NCI-H1417 (cell line): ENCODE measurements around the gene STMP1.

Source experiments
- DNase-seq, 3 experiments: peaks; one replicate each; lab custom pipeline; 2025; lab: John Stamatoyannopoulos, UW

Gene STMP1

GRCh38 chr7:135693558-135693957 is 31.2 kb downstream of the STMP1 start:
- DNase-seq, result no peak

GRCh38 chr7:135697276-135698049 is 35.1 kb downstream of the STMP1 start:
- DNase-seq, result no peak

- DNase-seq, result no peak
Observed at GRCh38 chr7:135704074-135704473, 41.8 kb downstream of the STMP1 start.

GRCh38 chr7:135704698-135705097 is 42.4 kb downstream of the STMP1 start:
- no peak for DNase-seq

GRCh38 chr7:135706038-135706742 is 43.9 kb downstream of the STMP1 start:
- no peak for DNase-seq

GRCh38 chr7:135706858-135707569 is 44.7 kb downstream of the STMP1 start:
- no peak for DNase-seq

GRCh38 chr7:135707570-135707966 is 45.3 kb downstream of the STMP1 start:
- DNase-seq, result no peak

- DNase-seq, result no peak
Observed at GRCh38 chr7:135708041-135708440, 45.7 kb downstream of the STMP1 start.

GRCh38 chr7:135709508-135709907 is 47.2 kb downstream of the STMP1 start:
- no peak for DNase-seq

GRCh38 chr7:135710417-135711138 is 48.3 kb downstream of the STMP1 start:
- peak in 1 of 3 experiments; percentile 7 for DNase-seq

GRCh38 chr7:135711139-135711469 is 48.8 kb downstream of the STMP1 start:
- no peak for DNase-seq

GRCh38 chr7:135712182-135712782 is 50.0 kb downstream of the STMP1 start:
- peak; percentile 19 to 77 (median 44) for DNase-seq

- peak in 1 of 3 experiments; percentile 67 for DNase-seq
Observed at GRCh38 chr7:135712796-135713195, 50.5 kb downstream of the STMP1 start.

- no peak for DNase-seq
Observed at GRCh38 chr7:135713836-135714470, 51.6 kb downstream of the STMP1 start.

GRCh38 chr7:135714534-135715009 is 52.3 kb downstream of the STMP1 start:
- DNase-seq, result peak in 2 of 3 experiments; percentile 63 to 80

- no peak for DNase-seq
Observed at GRCh38 chr7:135715055-135715522, 52.8 kb downstream of the STMP1 start.

GRCh38 chr7:135715673-135716072 is 53.4 kb downstream of the STMP1 start:
- no peak for DNase-seq

GRCh38 chr7:135716677-135717238 is 54.4 kb downstream of the STMP1 start:
- DNase-seq, result peak in 1 of 3 experiments; percentile 65

GRCh38 chr7:135717693-135718092 is 55.4 kb downstream of the STMP1 start:
- DNase-seq, result no peak

GRCh38 chr7:135718219-135718618 is 55.9 kb downstream of the STMP1 start:
- DNase-seq, result no peak
